ENCODE measurements around the gene WNT7B. TPM values are rescaled to one million over a fixed set of nuclear protein-coding genes. Genes with fewer than 3 reads are reported as not detected.

WNT7B gene
- not detected in 2 replicates for total RNA-seq

DNA sequence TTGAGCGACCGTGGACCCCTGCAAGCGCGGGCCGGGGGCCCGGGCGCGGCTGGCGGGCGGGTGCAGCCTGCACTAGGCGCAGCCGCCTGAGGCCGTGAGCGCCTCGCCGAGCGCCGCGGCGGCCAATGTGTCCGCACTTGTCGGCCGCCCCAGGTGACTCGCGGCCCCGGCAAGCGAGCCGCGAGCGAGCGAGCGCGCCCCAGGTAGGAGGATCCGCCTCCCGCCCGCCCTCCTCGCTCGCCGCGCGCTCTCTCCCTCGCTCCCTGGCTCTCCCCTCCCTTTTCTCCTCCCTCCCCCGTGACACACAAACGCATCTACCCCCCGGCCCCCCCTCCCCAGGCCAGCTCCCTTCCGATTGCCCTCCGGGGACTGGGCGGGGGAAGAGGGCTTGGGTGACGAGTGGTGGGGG is at the start of gene WNT7B:
WNT7B (minus strand) TSS at position 160 of the 409 bp plus-strand sequence. CDS start 408 bp downstream, outside the sequence.

Other genes with a start within 250 kb of the WNT7B start
- 8.2 and 10.7 TPM in 2 replicates for gene PPARA, start 173.4 kb upstream of the WNT7B start, total RNA-seq